Immature natural killer cell (primary cell): ENCODE measurements around the gene SLC6A19. TPM values are rescaled to one million over a fixed set of nuclear protein-coding genes. Genes with fewer than 3 reads are reported as not detected.

Experiments used
- DNase-seq, 3 donors: peaks; one replicate each; pipeline ENCODE4 v3.0.0; 2022; ENCODE audit warnings: mixed read lengths in 1 of 3
- H3K27ac Mint-ChIP-seq, 6 donors: one replicate each; pipeline ENCODE4 v1.8.0; 2020; ENCODE audit warnings: mixed read lengths in 6 of 6, mild to moderate bottlenecking in 5 of 6, inconsistent platforms in 4 of 6, moderate library complexity in 3 of 6
- H3K27me3 Mint-ChIP-seq, 3 donors: one replicate each; pipeline ENCODE4 v1.8.0; 2020 to 2021; ENCODE audit warnings: low read depth in 3 of 3, mild to moderate bottlenecking in 3 of 3, mixed read lengths in 3 of 3, moderate library complexity in 3 of 3, inconsistent platforms in 1 of 3
- H3K36me3 Mint-ChIP-seq, 3 donors: one replicate each; pipeline ENCODE4 v1.8.0; 2020; ENCODE audit warnings: mixed read lengths in 3 of 3, inconsistent platforms in 2 of 3, mild to moderate bottlenecking in 2 of 3
- H3K4me1 Mint-ChIP-seq, 2 donors: one replicate each; pipeline ENCODE4 v1.8.0; 2020; ENCODE audit warnings: inconsistent platforms in 2 of 2, mild to moderate bottlenecking in 2 of 2, mixed read lengths in 2 of 2, moderate library complexity in 1 of 2
- H3K4me3 Mint-ChIP-seq, 5 donors: one replicate each; pipeline ENCODE4 v1.8.0; 2020; ENCODE audit warnings: mild to moderate bottlenecking in 5 of 5, mixed read lengths in 5 of 5, inconsistent platforms in 3 of 5, moderate library complexity in 3 of 5
- H3K9me3 Mint-ChIP-seq, 6 donors: one replicate each; pipeline ENCODE4 v1.8.0; 2020; ENCODE audit warnings: mild to moderate bottlenecking in 6 of 6, mixed read lengths in 6 of 6, inconsistent platforms in 4 of 6, moderate library complexity in 3 of 6
- polyA plus RNA-seq, 3 donors: library from polyadenylated mRNA; unstranded; fragments of 300-500 nt; fragmentation: Illumina TruSeq; gene quantifications; one replicate each; pipeline ENCODE4 v1.2.3, GENCODE V29; 2021

The SLC6A19 gene
- polyA plus RNA-seq, 3 donors from 2014 or later, result not detected

DNA sequence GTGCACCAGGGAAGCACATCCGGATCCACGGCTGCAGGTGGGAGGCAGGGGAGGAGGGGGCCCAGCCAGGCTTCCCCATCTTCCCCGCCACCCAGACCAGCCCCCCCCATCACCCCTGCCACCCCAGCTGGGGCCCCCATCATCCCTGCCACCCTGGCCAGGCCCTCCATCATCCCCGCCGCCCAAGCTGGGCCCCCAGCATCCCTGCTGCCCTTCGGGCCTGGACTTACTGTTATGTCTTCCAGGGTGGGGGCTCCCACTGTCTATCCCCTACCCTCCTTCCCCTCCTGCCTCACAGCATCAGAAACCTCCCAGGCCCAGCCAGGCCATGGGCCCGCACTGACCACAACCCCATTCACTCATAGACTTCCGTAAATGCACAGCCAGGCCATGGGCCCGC lies 51.3 kb downstream of the SLC6A19 start:
- H3K4me1 Mint-ChIP-seq, result peaks cover 11% of the 10 kb centered on the region in 2 donors
- H3K9me3 Mint-ChIP-seq, result no peaks in the 10 kb centered on the region
- H3K4me3 Mint-ChIP-seq, result no peak overlapping the region
- H3K27ac Mint-ChIP-seq, result no peak overlapping the region
- H3K27me3 Mint-ChIP-seq, result peaks cover 0 to 7% (median 6%) of the 10 kb centered on the region in 3 donors
- no peaks in the 10 kb centered on the region for H3K36me3 Mint-ChIP-seq
- DNase-seq, result no peak

- Mint-ChIP-seq H3K4me3 (no peak overlapping the region), H3K4me1 (peaks cover 11% of the 10 kb centered on the region in 2 donors), H3K27ac (no peak overlapping the region), H3K36me3 (no peaks in the 10 kb centered on the region), H3K9me3 (no peaks in the 10 kb centered on the region), H3K27me3 (peaks cover 0 to 7% (median 6%) of the 10 kb centered on the region in 3 donors)
- no peak for DNase-seq
Measured at GRCh38 chr5:1253456-1254105, 52.2 kb downstream of the SLC6A19 start.

DNA sequence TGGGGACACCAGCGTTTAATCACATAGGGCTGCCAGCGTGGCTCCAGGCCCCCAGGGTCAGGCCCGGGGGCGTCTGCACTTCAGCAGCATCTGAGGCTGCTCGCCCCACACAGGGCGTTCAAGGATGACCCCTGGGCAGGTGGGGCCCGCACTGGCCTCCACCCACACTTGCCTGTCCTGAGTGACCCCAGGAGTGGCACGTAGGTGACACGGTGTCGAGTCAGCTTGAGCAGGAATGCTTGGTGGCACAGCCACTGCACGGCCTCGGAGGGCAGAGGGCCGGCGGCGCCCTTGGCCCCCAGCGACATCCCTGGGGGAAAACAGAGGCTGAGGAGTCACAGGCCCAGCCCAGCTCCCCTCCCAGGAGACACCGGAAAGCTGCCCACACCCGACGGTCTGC lies 52.8 kb downstream of the SLC6A19 start:
- Mint-ChIP-seq H3K27ac (no peak overlapping the region), H3K4me3 (no peak overlapping the region)

DNA sequence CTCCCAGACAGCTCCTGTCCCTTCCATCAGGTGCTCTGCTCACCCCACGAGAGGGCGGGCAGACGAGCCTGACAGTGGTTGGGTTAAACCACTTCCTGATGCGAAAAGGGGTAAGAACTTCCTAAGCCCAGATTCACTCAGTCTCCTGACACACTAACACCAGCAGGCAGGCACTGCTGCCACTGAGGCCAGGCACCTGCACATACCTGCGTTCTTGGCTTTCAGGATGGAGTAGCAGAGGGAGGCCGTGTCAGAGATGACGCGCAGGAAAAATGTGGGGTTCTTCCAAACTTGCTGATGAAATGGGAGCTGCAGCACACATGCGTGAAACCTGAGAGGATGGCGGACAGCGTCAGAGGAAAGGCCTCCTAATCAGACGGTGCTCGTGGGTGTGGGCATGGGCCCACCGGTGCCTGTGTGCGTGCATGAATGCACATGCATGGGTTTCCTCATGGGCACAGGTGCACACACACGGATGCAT lies 53.7 kb downstream of the SLC6A19 start:
- H3K9me3 Mint-ChIP-seq, result no peaks in the 10 kb centered on the region
- H3K4me1 Mint-ChIP-seq, result peaks cover 11% of the 10 kb centered on the region in 2 donors
- peaks cover 0 to 8% (median 4%) of the 10 kb centered on the region in 3 donors for H3K27me3 Mint-ChIP-seq
- peak overlapping the region in 1 of 5 donors; percentile 9 for H3K4me3 Mint-ChIP-seq
- DNase-seq, result peak; percentile 9 to 27 (median 24)
- H3K27ac Mint-ChIP-seq, result no peak overlapping the region
- H3K36me3 Mint-ChIP-seq, result no peaks in the 10 kb centered on the region

More for the DNA sequence above, 52.8 kb downstream of the SLC6A19 start:
- no peak for DNase-seq
- no peaks in the 10 kb centered on the region for H3K9me3 Mint-ChIP-seq
- H3K4me1 Mint-ChIP-seq, result peaks cover 11% of the 10 kb centered on the region in 2 donors
- H3K36me3 Mint-ChIP-seq, result no peaks in the 10 kb centered on the region
- peaks cover 0 to 8% (median 7%) of the 10 kb centered on the region in 3 donors for H3K27me3 Mint-ChIP-seq

GRCh38 chr5:1256776-1257175 lies 55.4 kb downstream of the SLC6A19 start:
- H3K36me3 Mint-ChIP-seq, result no peaks in the 10 kb centered on the region
- H3K27ac Mint-ChIP-seq, result no peak overlapping the region
- peaks cover 11% of the 10 kb centered on the region in 2 donors for H3K4me1 Mint-ChIP-seq
- no peak overlapping the region for H3K4me3 Mint-ChIP-seq
- no peak for DNase-seq
- peaks cover 0 to 8% (median 0%) of the 10 kb centered on the region in 3 donors for H3K27me3 Mint-ChIP-seq
- peaks cover 0 to 3% (median 0%) of the 10 kb centered on the region in 6 donors for H3K9me3 Mint-ChIP-seq

- Mint-ChIP-seq H3K27ac (no peak overlapping the region), H3K36me3 (no peaks in the 10 kb centered on the region)
Measured at GRCh38 chr5:1257363-1257762, 56.0 kb downstream of the SLC6A19 start.

DNA sequence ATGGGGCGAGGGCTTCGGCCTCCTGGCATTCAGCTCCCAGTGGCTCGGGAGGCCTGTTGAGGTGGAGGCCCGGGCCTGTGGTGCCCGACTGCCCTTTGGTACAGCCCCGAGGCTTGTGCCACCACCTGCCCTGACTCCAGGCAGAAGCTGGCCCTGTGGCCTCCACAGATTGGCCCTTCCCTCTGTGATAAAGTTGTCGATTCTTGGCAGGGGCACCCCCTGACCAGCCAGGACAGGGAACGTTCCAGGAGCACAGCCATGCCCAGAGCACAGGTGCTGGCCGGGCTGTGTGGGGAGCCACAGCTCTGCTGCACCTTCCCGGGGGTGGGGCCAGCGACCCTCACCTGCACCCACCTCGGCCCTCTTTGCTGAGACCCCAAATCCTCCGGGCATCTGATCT lies 56.4 kb downstream of the SLC6A19 start:
- Mint-ChIP-seq H3K9me3 (peaks cover 0 to 3% (median 0%) of the 10 kb centered on the region in 6 donors), H3K4me1 (peaks cover 11% of the 10 kb centered on the region in 2 donors), H3K4me3 (no peak overlapping the region), H3K36me3 (no peaks in the 10 kb centered on the region), H3K27me3 (peaks cover 0 to 8% (median 0%) of the 10 kb centered on the region in 3 donors), H3K27ac (no peak overlapping the region)
- DNase-seq, result no peak

More at GRCh38 chr5:1257363-1257762, 56.0 kb downstream of the SLC6A19 start:
- Mint-ChIP-seq H3K9me3 (peaks cover 0 to 3% (median 0%) of the 10 kb centered on the region in 6 donors), H3K4me1 (peaks cover 11% of the 10 kb centered on the region in 2 donors), H3K4me3 (no peak overlapping the region), H3K27me3 (peaks cover 0 to 8% (median 0%) of the 10 kb centered on the region in 3 donors)
- DNase-seq, result no peak

- H3K4me3 Mint-ChIP-seq, result no peak overlapping the region
- DNase-seq, result no peak
Measured at GRCh38 chr5:1259806-1260480, 58.5 kb downstream of the SLC6A19 start.

DNA sequence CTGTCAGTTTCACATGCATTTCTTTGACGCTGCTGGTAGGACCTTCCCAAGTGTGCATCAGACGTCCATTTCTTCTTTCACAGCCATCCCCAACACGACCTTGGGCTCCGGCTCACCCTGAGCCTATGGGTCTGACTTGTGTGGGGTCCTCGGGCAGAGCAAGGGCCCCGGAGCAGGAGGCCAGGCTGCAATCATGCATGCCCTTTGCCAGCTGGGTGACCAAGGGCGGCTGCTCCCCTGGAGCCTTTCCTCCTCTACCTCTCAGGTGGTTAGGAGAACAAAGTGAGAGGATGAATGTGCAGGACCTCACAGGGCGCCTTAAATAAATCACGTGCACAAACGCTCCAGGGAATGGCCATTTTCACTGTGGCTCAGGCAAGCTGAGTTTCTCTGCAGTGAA lies 60.2 kb downstream of the SLC6A19 start:
- no peak overlapping the region for H3K4me3 Mint-ChIP-seq
- no peaks in the 10 kb centered on the region for H3K36me3 Mint-ChIP-seq
- H3K9me3 Mint-ChIP-seq, result peaks cover 0 to 3% (median 0%) of the 10 kb centered on the region in 6 donors
- H3K4me1 Mint-ChIP-seq, result no peaks in the 10 kb centered on the region
- no peak overlapping the region for H3K27ac Mint-ChIP-seq
- no peak for DNase-seq
- peaks cover 0 to 7% (median 0%) of the 10 kb centered on the region in 3 donors for H3K27me3 Mint-ChIP-seq

More at GRCh38 chr5:1259806-1260480, 58.5 kb downstream of the SLC6A19 start:
- no peak overlapping the region for H3K27ac Mint-ChIP-seq
- peaks cover 6 to 9% of the 10 kb centered on the region in 2 donors for H3K4me1 Mint-ChIP-seq
- no peaks in the 10 kb centered on the region for H3K36me3 Mint-ChIP-seq
- H3K9me3 Mint-ChIP-seq, result peaks cover 0 to 3% (median 0%) of the 10 kb centered on the region in 6 donors
- H3K27me3 Mint-ChIP-seq, result peaks cover 0 to 5% (median 0%) of the 10 kb centered on the region in 3 donors

DNA sequence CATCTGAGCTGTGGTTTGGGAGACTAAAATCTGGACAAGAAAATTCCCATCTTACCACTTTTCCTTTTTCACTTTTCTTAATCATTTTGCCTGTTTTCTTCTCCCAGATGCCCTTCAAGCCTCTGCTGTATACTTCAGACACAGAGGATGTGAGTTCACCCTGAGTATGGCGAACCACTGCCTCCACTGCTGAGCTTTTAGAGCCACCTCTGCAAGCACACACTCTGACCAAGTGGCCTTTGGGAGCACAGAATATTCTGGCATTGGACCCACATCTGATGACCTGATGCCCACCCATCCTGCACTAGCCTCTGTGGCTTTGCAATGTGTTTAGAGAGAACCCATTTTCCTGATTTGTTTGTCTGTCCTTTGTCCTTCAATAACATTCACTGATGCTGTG lies 61.0 kb downstream of the SLC6A19 start:
- H3K9me3 Mint-ChIP-seq, result peaks cover 0 to 3% (median 0%) of the 10 kb centered on the region in 6 donors
- no peak overlapping the region for H3K27ac Mint-ChIP-seq
- H3K4me1 Mint-ChIP-seq, result no peaks in the 10 kb centered on the region
- no peak for DNase-seq
- H3K4me3 Mint-ChIP-seq, result no peak overlapping the region
- peaks cover 0 to 5% (median 0%) of the 10 kb centered on the region in 3 donors for H3K27me3 Mint-ChIP-seq
- H3K36me3 Mint-ChIP-seq, result no peaks in the 10 kb centered on the region

GRCh38 chr5:1264211-1264610 lies 62.8 kb downstream of the SLC6A19 start:
- Mint-ChIP-seq H3K4me3 (no peak overlapping the region), H3K9me3 (peaks cover 0 to 3% (median 0%) of the 10 kb centered on the region in 6 donors), H3K36me3 (no peaks in the 10 kb centered on the region), H3K27ac (no peak overlapping the region), H3K4me1 (peaks cover 0 to 6% of the 10 kb centered on the region in 2 donors), H3K27me3 (peaks cover 0 to 3% (median 2%) of the 10 kb centered on the region in 3 donors)
- DNase-seq, result no peak

GRCh38 chr5:1265026-1265425 lies 63.6 kb downstream of the SLC6A19 start:
- no peak for DNase-seq
- peaks cover 0 to 3% (median 0%) of the 10 kb centered on the region in 6 donors for H3K9me3 Mint-ChIP-seq
- H3K36me3 Mint-ChIP-seq, result no peaks in the 10 kb centered on the region
- H3K27ac Mint-ChIP-seq, result no peak overlapping the region
- H3K4me3 Mint-ChIP-seq, result no peak overlapping the region
- H3K27me3 Mint-ChIP-seq, result peaks cover 0 to 3% (median 2%) of the 10 kb centered on the region in 3 donors
- H3K4me1 Mint-ChIP-seq, result peaks cover 0 to 6% of the 10 kb centered on the region in 2 donors

DNA sequence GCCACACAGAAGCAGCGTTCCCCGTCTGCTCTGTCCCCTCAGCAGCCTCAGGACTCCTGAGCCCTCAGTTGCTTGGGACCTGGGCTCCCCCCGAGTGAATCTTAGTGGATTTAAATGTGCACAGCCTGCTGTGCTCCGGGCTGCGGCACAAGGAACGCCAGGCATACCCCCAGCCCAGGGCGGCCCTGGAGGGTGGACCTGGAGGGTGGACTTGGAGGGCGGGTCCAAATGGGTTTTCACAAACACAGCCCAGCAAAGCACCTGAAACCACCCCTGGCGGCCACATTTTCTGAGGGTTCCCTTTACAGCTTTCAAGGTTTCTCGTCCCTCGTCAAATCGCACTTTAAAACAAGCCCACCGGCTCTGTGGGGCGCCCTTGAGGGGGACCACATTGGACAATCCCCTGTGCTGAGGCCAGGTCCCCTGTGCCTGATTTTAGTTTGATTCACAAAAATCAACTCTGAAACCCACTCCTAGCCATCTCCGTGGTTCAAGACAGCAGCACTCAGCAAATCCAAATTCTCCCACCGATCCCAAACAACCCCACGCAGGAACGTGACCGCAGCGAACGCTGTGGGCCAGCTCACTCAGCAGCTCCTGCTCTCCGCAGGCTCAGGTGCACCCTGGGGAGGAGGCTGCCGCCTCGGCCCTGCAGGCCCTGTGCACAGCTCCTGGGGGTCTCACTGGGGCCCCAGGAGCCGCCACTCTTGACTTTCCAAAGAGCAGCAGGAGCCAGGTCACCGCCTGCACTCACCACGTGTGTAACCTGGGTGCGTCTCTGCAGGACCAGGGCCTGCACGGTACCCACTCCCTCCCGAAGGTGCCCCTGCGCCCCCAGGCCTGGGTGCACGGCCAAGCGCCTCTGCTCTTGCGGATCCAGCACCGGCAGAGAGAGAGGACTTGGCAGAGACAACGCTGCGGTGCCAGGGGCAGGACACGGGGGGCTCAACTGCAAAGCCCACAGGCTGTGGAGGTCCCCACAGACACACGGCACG lies 64.4 kb downstream of the SLC6A19 start:
- Mint-ChIP-seq H3K27me3 (peaks cover 0 to 3% (median 2%) of the 10 kb centered on the region in 3 donors), H3K27ac (no peak overlapping the region), H3K9me3 (peaks cover 0 to under 1% (median 0%) of the 10 kb centered on the region in 6 donors), H3K4me1 (peaks cover 0 to 6% of the 10 kb centered on the region in 2 donors), H3K36me3 (no peaks in the 10 kb centered on the region), H3K4me3 (no peak overlapping the region)
- no peak for DNase-seq
